ENCODE results near the gene CA11. TPM values are rescaled to one million over a fixed set of nuclear protein-coding genes. Genes with fewer than 3 reads are reported as not detected.

The CA11 gene
- total RNA-seq, 1 donor from 2014 or later: 9.5 TPM

DNA sequence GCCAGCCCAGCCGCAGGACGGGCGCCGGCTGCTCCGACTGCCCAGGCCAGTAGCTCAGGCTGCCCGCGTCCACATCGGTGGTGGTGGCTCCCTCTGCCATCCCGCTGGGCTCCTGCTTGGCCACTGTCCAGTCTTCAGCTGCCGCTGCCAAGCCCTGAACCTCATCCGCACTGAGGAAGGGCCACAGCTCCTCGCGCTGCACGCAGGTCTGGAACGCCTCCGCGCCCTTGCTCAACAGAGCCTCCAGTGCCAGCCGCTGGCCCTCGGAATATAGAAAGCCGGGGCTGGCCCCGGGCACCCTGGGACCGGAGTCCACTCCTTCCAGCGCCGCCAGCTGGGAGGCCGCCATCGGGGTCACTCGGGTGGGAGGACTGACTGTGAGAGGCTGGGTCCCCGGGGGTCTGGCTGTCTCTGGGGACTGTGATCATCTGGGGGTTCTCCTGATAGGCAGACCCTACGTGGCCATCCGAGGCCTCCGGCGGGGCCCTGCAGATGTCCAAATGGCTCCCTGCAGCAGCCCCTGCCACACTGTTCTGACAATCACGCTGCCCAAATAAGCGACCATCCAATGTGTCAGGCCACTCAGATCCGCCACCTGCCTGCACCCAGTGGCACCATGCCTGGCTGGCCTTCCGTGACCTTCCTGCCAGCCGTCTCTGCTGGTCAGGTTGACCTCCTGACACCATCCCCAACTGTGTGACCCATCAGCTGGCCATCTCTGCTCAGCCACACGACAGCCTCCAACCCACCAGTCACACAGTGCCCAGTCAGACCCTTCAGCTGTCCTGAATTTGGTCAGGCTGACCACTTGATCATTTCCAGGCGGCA, 32.7 kb downstream of the CA11 start:
- intact Hi-C loops (cut with micrococcal nuclease): no loop called here
- H3K36me3 Mint-ChIP-seq (ENCODE audit: low read depth): peaks cover 35% of the 10 kb centered on the region
- TF ChIP-seq CTCF (IDR thresholded peaks at IDR 0.05): no peak
- H3K27me3 Mint-ChIP-seq: no peaks in the 10 kb centered on the region
- peaks cover 31% of the 10 kb centered on the region for H3K4me1 Mint-ChIP-seq
- H3K27ac Mint-ChIP-seq: no peak overlapping the region
- DNase-seq (no peak), ATAC-seq (ENCODE audit: low read depth) (no peak)
- no peak overlapping the region for H3K4me3 Mint-ChIP-seq
- POLR2A ChIA-PET: interaction anchor here (1.6 kb wide), 1 partner anchor 11 kb away, joined by 3 read pairs; no protein-coding TSS in a partner anchor
- H3K9me3 Mint-ChIP-seq: no peaks in the 10 kb centered on the region
- CTCF ChIA-PET: interaction anchor here (1.0 kb wide), 1 partner anchor 33 kb away, joined by 3 read pairs; the partner anchor contains the start of gene CA11

GRCh38 chr19:48611872-48612271, 34.1 kb downstream of the CA11 start:
- H3K27ac Mint-ChIP-seq: no peak overlapping the region
- no peak for TF ChIP-seq CTCF (IDR thresholded peaks at IDR 0.05)
- intact Hi-C loops (cut with micrococcal nuclease): no loop called here
- H3K4me1 Mint-ChIP-seq: peaks cover 18% of the 10 kb centered on the region
- ChIA-PET POLR2A (interaction anchor here (1.3 kb wide), 2 partner anchors 22 to 260 kb away, joined by 3 read pairs; no protein-coding TSS in a partner anchor), CTCF (interaction anchor here (1.5 kb wide), 1 partner anchor 220 kb away, joined by 3 read pairs; the partner anchor contains the start of gene KDELR1)
- H3K9me3 Mint-ChIP-seq: no peaks in the 10 kb centered on the region
- no peaks in the 10 kb centered on the region for H3K27me3 Mint-ChIP-seq
- no peak for ATAC-seq (ENCODE audit: low read depth)
- DNase-seq: no peak
- H3K4me3 Mint-ChIP-seq: no peak overlapping the region
- peaks cover 23% of the 10 kb centered on the region for H3K36me3 Mint-ChIP-seq (ENCODE audit: low read depth)

DNA sequence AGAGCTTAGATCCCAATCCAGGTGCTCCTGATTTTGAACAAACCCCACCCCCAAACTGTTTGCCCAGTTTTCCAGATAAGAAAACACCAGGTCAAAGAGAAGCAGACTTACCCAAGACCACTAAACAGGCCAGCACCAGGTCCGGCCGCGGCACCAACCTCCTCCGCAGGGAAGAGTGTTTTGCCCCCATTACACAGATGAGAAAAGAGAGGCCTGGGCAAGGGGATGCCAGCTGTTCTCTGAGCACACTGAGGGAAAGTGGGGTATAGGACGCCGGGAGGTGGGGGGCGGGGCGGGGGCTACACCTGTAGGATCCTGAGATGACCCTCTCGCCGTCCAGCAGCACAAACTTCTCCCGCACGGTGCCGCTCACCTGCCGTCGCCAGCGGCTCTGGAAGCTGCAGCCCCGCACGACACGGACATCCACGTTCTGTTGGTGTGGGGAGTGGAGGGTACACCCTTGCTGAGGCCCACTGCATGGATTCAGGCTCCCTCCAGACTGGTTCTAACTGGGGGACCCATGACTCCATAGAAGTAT, 36.3 kb downstream of the CA11 start:
- Mint-ChIP-seq H3K9me3 (no peaks in the 10 kb centered on the region), H3K4me1 (peaks cover 8% of the 10 kb centered on the region), H3K36me3 (ENCODE audit: low read depth) (peaks cover 3% of the 10 kb centered on the region), H3K4me3 (no peak overlapping the region), H3K27ac (no peak overlapping the region), H3K27me3 (no peaks in the 10 kb centered on the region)
- TF ChIP-seq CTCF (IDR thresholded peaks at IDR 0.05): no peak
- ChIA-PET POLR2A (interaction anchor here (0.6 to 3.2 kb wide), 8 partner anchors 8 to 490 kb away, joined by 3 to 56 read pairs (median 8); partner anchors contain the start of genes DBP, RPL18 and SPHK2), CTCF (interaction anchor here (0.7 to 2.6 kb wide), 14 partner anchors 8 to 342 kb away, joined by 3 to 27 read pairs (median 6); partner anchors contain the start of genes RPL18, SPHK2 and ZNF114)
- intact Hi-C loops (cut with micrococcal nuclease): loop anchor here (5.0 kb wide), 1 partner anchor 407 kb away; no protein-coding TSS in a partner anchor
- DNase-seq (no peak), ATAC-seq (ENCODE audit: low read depth) (no peak)

DNA sequence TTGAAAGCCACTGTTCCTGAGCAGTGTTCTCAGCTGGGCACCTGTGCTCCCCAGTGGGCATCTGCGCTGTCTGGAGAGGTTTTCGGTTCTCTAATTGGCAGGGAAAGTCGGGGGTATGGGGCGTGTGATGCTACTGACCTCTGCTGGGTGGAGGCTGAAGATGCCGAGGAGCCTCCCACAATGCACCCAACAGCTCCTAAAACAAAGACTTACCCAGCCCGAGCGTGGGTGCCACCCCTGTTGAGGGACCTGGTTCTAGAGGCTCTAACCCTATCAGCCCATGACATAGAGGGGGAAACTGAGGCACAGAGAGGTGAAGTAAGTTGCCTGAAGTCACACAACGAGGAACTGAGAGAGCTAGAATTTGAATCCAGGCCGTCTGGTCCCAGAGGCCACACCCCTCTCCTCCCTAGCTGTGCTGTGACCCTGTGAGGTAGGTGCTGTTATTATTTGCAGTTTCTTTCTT, 37.2 kb downstream of the CA11 start:
- CTCF ChIA-PET: interaction anchor here (0.6 to 2.6 kb wide), 21 partner anchors 9 to 354 kb away, joined by 3 to 27 read pairs (median 4); partner anchors contain the start of genes KDELR1, RPL18, SPHK2 and ZNF114
- Mint-ChIP-seq H3K4me1 (peaks cover 8% of the 10 kb centered on the region), H3K27me3 (no peaks in the 10 kb centered on the region), H3K36me3 (ENCODE audit: low read depth) (no peaks in the 10 kb centered on the region), H3K9me3 (no peaks in the 10 kb centered on the region), H3K4me3 (peak overlapping the region; percentile 52), H3K27ac (peak overlapping the region; percentile 59)
- ATAC-seq (ENCODE audit: low read depth) (peak; percentile 98), DNase-seq (peak; percentile 52)
- POLR2A ChIA-PET: interaction anchor here (0.5 to 3.2 kb wide), 15 partner anchors 9 to 1772 kb away, joined by 3 to 56 read pairs (median 4); partner anchors contain the start of genes DBP, EMP3, RPL18 and SPHK2
- no peak for TF ChIP-seq CTCF (IDR thresholded peaks at IDR 0.05)
- intact Hi-C loops (cut with micrococcal nuclease): loop anchor here (1.0 to 5.0 kb wide), 7 partner anchors 10 to 407 kb away; partner anchors contain the start of genes RPL18 and SPHK2

All from activated B cell treated with CpG ODN at 0.5 μM for 24 hours (primary cell).